ENCODE measurements around the gene WDR18. TPM values are rescaled to one million over a fixed set of nuclear protein-coding genes. Genes with fewer than 3 reads are reported as not detected.
A peak's percentile ranks its signal among the peaks of the same experiment; 100 is the strongest.

Gene WDR18
- total and polyA plus RNA-seq, 2 experiments from 2014 or later = 155 to 157 TPM

DNA sequence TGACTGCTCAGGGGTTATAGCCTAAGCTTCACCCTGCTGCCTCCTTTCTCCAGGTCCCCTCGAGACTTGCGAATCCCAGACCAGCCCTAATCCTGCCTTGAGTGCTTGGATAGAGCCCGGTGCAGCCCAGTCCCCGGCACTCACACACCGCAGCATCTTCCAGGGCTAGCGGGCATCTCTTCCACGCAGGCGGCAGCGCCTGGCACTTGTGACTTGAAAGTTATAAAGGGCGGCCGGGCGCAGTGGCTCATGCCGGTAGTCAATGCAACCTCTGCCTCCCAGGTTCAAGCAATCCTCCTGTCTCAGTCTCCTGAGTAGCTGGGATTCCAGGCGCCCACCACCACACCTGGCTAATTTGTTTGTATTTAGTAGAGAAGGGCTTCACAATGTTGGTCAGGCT is 1.9 kb downstream of the WDR18 start:
- H3K27ac ChIP-seq (ENCODE audit: low read depth) = no peak overlapping the region

DNA sequence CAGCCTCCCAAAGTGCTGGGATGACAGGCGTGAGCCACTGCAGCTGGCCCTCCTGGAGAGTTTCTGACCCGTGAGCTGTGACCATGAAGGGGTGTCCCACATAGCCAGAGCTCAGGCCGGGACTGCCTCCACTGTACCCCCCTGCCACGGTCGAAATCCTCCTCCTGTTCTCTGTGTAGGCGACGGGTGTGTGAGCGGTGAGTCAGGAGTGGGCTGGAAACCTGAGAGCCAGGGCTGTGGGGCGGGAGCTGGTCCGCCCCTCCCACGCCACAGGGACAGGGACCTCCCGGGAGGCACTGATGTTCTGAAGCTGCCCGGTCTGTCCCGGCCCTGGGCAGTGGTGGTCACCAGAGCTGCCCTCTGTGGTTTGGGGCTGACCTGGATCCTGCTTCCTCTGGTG is 3.9 kb downstream of the WDR18 start:
- Histone ChIP-seq H3K36me3 (ENCODE audit: insufficient read depth) (peaks cover 5% of the 10 kb centered on the region; the same call in 1 of the 2 replicates), H3K9me2 (ENCODE audit: insufficient read depth) (no peaks in the 10 kb centered on the region)
- TF ChIP-seq EZH2phosphoT487 (IDR thresholded peaks at IDR 0.05; ENCODE audit: unreplicated experiment) = no peak
- TF ChIP-seq, protein P1, sequence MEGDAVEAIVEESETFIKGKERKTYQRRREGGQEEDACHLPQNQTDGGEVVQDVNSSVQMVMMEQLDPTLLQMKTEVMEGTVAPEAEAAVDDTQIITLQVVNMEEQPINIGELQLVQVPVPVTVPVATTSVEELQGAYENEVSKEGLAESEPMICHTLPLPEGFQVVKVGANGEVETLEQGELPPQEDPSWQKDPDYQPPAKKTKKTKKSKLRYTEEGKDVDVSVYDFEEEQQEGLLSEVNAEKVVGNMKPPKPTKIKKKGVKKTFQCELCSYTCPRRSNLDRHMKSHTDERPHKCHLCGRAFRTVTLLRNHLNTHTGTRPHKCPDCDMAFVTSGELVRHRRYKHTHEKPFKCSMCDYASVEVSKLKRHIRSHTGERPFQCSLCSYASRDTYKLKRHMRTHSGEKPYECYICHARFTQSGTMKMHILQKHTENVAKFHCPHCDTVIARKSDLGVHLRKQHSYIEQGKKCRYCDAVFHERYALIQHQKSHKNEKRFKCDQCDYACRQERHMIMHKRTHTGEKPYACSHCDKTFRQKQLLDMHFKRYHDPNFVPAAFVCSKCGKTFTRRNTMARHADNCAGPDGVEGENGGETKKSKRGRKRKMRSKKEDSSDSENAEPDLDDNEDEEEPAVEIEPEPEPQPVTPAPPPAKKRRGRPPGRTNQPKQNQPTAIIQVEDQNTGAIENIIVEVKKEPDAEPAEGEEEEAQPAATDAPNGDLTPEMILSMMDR (conservative IDR thresholded peaks at IDR 0.05; ENCODE audit: low read depth in 2 of 2) = no peak
- TF ChIP-seq, protein P2, sequence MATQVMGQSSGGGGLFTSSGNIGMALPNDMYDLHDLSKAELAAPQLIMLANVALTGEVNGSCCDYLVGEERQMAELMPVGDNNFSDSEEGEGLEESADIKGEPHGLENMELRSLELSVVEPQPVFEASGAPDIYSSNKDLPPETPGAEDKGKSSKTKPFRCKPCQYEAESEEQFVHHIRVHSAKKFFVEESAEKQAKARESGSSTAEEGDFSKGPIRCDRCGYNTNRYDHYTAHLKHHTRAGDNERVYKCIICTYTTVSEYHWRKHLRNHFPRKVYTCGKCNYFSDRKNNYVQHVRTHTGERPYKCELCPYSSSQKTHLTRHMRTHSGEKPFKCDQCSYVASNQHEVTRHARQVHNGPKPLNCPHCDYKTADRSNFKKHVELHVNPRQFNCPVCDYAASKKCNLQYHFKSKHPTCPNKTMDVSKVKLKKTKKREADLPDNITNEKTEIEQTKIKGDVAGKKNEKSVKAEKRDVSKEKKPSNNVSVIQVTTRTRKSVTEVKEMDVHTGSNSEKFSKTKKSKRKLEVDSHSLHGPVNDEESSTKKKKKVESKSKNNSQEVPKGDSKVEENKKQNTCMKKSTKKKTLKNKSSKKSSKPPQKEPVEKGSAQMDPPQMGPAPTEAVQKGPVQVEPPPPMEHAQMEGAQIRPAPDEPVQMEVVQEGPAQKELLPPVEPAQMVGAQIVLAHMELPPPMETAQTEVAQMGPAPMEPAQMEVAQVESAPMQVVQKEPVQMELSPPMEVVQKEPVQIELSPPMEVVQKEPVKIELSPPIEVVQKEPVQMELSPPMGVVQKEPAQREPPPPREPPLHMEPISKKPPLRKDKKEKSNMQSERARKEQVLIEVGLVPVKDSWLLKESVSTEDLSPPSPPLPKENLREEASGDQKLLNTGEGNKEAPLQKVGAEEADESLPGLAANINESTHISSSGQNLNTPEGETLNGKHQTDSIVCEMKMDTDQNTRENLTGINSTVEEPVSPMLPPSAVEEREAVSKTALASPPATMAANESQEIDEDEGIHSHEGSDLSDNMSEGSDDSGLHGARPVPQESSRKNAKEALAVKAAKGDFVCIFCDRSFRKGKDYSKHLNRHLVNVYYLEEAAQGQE (IDR thresholded peaks at IDR 0.05; ENCODE audit: unreplicated experiment) = no peak
- TF ChIP-seq NANOG (IDR thresholded peaks at IDR 0.05; ENCODE audit: borderline replicate concordance) = no peak

More for the DNA sequence above, 1.9 kb downstream of the WDR18 start:
- Mint-ChIP-seq H3K27me3 (ENCODE audit: insufficient read depth, low read depth, poor library complexity) (peaks cover 25% of the 10 kb centered on the region), H3K9me3 (no peaks in the 10 kb centered on the region), H3K4me1 (peaks cover 9% of the 10 kb centered on the region; the same call in 2 of the 3 replicates), H3K4me3 (no peak overlapping the region), H3K27ac (no peak overlapping the region), H3K36me3 (ENCODE audit: low read depth) (peaks cover 39% of the 10 kb centered on the region)
- Histone ChIP-seq H3K9me2 (ENCODE audit: insufficient read depth) (no peaks in the 10 kb centered on the region), H3F3A (replicated peaks; ENCODE audit: low read depth) (peaks cover 32% of the 10 kb centered on the region), H2AFZ (no peak overlapping the region), H3K79me2 (replicated peaks; ENCODE audit: insufficient read depth) (peaks cover 9% of the 10 kb centered on the region), H3K4me2 (no peak overlapping the region), H3K4me3 (no peak overlapping the region), H4K20me1 (replicated peaks; ENCODE audit: insufficient read depth) (no peaks in the 10 kb centered on the region; the same call in 1 of the 2 replicates), H3K36me3 (ENCODE audit: insufficient read depth) (peaks cover 5% of the 10 kb centered on the region; the same call in 1 of the 2 replicates), H3K4me1 (ENCODE audit: insufficient read depth) (no peaks in the 10 kb centered on the region), H3K27me3 (ENCODE audit: insufficient read depth) (no peaks in the 10 kb centered on the region)
- TF ChIP-seq CREB1 (CRISPR knock-in tag; IDR thresholded peaks at IDR 0.05; ENCODE audit: low read depth) = no peak
- TF ChIP-seq STAT1 (IDR thresholded peaks at IDR 0.05; ENCODE audit: unreplicated experiment) = no peak
- TF ChIP-seq, protein P2 (IDR thresholded peaks at IDR 0.05; ENCODE audit: unreplicated experiment) = no peak
- TF ChIP-seq ZNF114 (CRISPR knock-in tag; IDR thresholded peaks at IDR 0.05) = no peak
- TF ChIP-seq, protein P3, sequence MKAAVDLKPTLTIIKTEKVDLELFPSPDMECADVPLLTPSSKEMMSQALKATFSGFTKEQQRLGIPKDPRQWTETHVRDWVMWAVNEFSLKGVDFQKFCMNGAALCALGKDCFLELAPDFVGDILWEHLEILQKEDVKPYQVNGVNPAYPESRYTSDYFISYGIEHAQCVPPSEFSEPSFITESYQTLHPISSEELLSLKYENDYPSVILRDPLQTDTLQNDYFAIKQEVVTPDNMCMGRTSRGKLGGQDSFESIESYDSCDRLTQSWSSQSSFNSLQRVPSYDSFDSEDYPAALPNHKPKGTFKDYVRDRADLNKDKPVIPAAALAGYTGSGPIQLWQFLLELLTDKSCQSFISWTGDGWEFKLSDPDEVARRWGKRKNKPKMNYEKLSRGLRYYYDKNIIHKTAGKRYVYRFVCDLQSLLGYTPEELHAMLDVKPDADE (IDR thresholded peaks at IDR 0.05) = no peak
- DNase-seq (ENCODE audit: low spot score) = no peak
- ATAC-seq = no peak

More for the DNA sequence above, 3.9 kb downstream of the WDR18 start:
- no peaks in the 10 kb centered on the region; the same call in 1 of the 2 replicates for H4K20me1 ChIP-seq (replicated peaks; ENCODE audit: insufficient read depth)
- ATAC-seq (no peak), DNase-seq (ENCODE audit: low spot score) (peak; percentile 0)
- H3K4me1 ChIP-seq (ENCODE audit: insufficient read depth) = no peaks in the 10 kb centered on the region
- H3K27me3 Mint-ChIP-seq (ENCODE audit: insufficient read depth, low read depth, poor library complexity) = peaks cover 20% of the 10 kb centered on the region
- no peaks in the 10 kb centered on the region for H3K9me3 Mint-ChIP-seq
- no peak overlapping the region for H3K4me3 Mint-ChIP-seq
- no peaks in the 10 kb centered on the region for H3K27me3 ChIP-seq (ENCODE audit: insufficient read depth)
- no peak overlapping the region for H3K27ac ChIP-seq (ENCODE audit: low read depth)
- H3F3A ChIP-seq (replicated peaks; ENCODE audit: low read depth) = peaks cover 28% of the 10 kb centered on the region
- peaks cover 9% of the 10 kb centered on the region for H3K79me2 ChIP-seq (replicated peaks; ENCODE audit: insufficient read depth)
- no peak overlapping the region for H3K4me3 ChIP-seq
- no peak overlapping the region for H3K27ac Mint-ChIP-seq
- peaks cover 9% of the 10 kb centered on the region; the same call in 2 of the 3 replicates for H3K4me1 Mint-ChIP-seq
- no peak overlapping the region for H2AFZ ChIP-seq
- H3K4me2 ChIP-seq = no peak overlapping the region
- peaks cover 43% of the 10 kb centered on the region for H3K36me3 Mint-ChIP-seq (ENCODE audit: low read depth)
